Trophoblast cell (in vitro differentiated cells and primary cell): ENCODE measurements around the gene ITPR1.

Experiments used
- DNase-seq, 2 donors: peaks; one replicate each; pipeline ENCODE4 v3.0.0-alpha.2; 2016
- H2AFZ ChIP-seq: 2 replicates; pipeline ENCODE4 v1.6.1; 2013; ENCODE audit warnings: low read length, moderate library complexity, mild to moderate bottlenecking; ENCODE audit not compliant: insufficient read depth, poor library complexity
- H2AK5ac ChIP-seq: 2 replicates; pipeline ENCODE4 v1.6.1; 2013; ENCODE audit warnings: mild to moderate bottlenecking, low read length
- H2BK120ac ChIP-seq: 2 replicates; pipeline ENCODE4 v1.6.1; 2013; ENCODE audit warnings: low read length, mild to moderate bottlenecking, moderate library complexity; ENCODE audit not compliant: insufficient read depth, poor library complexity
- H2BK12ac ChIP-seq: 2 replicates; pipeline ENCODE4 v1.6.1; 2013; ENCODE audit warnings: mild to moderate bottlenecking, low read length, moderate library complexity
- H2BK5ac ChIP-seq: 2 replicates; pipeline ENCODE4 v1.6.1; 2013; ENCODE audit warnings: low read length, low read depth, moderate library complexity, mild to moderate bottlenecking; ENCODE audit not compliant: poor library complexity
- H3K14ac ChIP-seq: 2 replicates; pipeline ENCODE4 v1.6.1; 2013; ENCODE audit warnings: mild to moderate bottlenecking, low read length
- H3K18ac ChIP-seq: 2 replicates; pipeline ENCODE4 v1.6.1; 2013; ENCODE audit warnings: mild to moderate bottlenecking, low read length
- H3K23ac ChIP-seq: 2 replicates; pipeline ENCODE4 v1.6.1; 2013; ENCODE audit warnings: low read length
- H3K27ac ChIP-seq: 2 replicates; pipeline ENCODE4 v1.5.1; 2013; ENCODE audit warnings: low read depth, mild to moderate bottlenecking, inconsistent platforms, low read length, moderate library complexity
- H3K27me3 ChIP-seq: 2 replicates; pipeline ENCODE4 v1.6.1; 2013; ENCODE audit warnings: inconsistent platforms, mild to moderate bottlenecking, low read length, moderate library complexity; ENCODE audit not compliant: insufficient read depth
- H3K36me3 ChIP-seq, 2 experiments: 1 replicate in 1 of 2; 2 replicates in 1 of 2; pipeline ENCODE4 v1.6.1; 2013; ENCODE audit warnings: low read length in 2 of 2, mild to moderate bottlenecking in 2 of 2, moderate library complexity in 1 of 2; ENCODE audit not compliant: insufficient read depth in 2 of 2, control insufficient read depth in 1 of 2
- H3K4ac ChIP-seq: 2 replicates; pipeline ENCODE4 v1.6.1; 2013; ENCODE audit warnings: low read depth, mild to moderate bottlenecking, low read length, moderate library complexity
- H3K4me1 ChIP-seq, 2 experiments: 1 replicate in 1 of 2; 2 replicates in 1 of 2; pipeline ENCODE4 v1.6.1; 2013; ENCODE audit warnings: low read length in 2 of 2, mild to moderate bottlenecking in 2 of 2, moderate library complexity in 1 of 2; ENCODE audit not compliant: insufficient read depth in 2 of 2, control insufficient read depth in 1 of 2
- H3K4me2 ChIP-seq: 2 replicates; pipeline ENCODE4 v1.6.1; 2013; ENCODE audit warnings: inconsistent platforms, mild to moderate bottlenecking, low read length, moderate library complexity
- H3K4me3 ChIP-seq: 2 replicates; pipeline ENCODE4 v1.5.1; 2013; ENCODE audit warnings: mild to moderate bottlenecking, low read depth, low read length, inconsistent platforms
- H3K79me1 ChIP-seq: one replicate; pipeline ENCODE4 v1.6.1; 2013; ENCODE audit warnings: low read length
- H3K79me2 ChIP-seq: 2 replicates; pipeline ENCODE4 v1.6.1; 2013; ENCODE audit warnings: low read length, mild to moderate bottlenecking; ENCODE audit not compliant: control insufficient read depth, insufficient read depth, poor library complexity
- H3K9ac ChIP-seq: 2 replicates; pipeline ENCODE4 v1.6.1; 2013; ENCODE audit warnings: mild to moderate bottlenecking, low read length
- H3K9me3 ChIP-seq: 2 replicates; pipeline ENCODE4 v1.6.1; 2013; ENCODE audit warnings: low read depth, mild to moderate bottlenecking, control low read depth, inconsistent platforms, low read length; ENCODE audit not compliant: insufficient read depth
- H4K12ac ChIP-seq: 2 replicates; pipeline ENCODE4 v1.6.1; 2013; ENCODE audit warnings: low read depth, mild to moderate bottlenecking, low read length, moderate library complexity
- H4K8ac ChIP-seq: 2 replicates; pipeline ENCODE4 v1.6.1; 2013; ENCODE audit warnings: low read depth, mild to moderate bottlenecking, low read length, moderate library complexity
- H4K91ac ChIP-seq: one replicate; pipeline ENCODE4 v1.6.1; 2013; ENCODE audit warnings: low read depth, mild to moderate bottlenecking, low read length, moderate library complexity
- WGBS: extraction: QIAGEN DNeasy Blood & Tissue Kit; methylation state at CpG from one replicate; pipeline ENCODE4 v1.1.7; 2013; ENCODE audit warnings: missing lambda C conversion rate; ENCODE audit not compliant: insufficient read length, insufficient coverage; ENCODE audit errors: extremely low coverage; 5-methylcytosine and 5-hydroxymethylcytosine counted together

ITPR1 gene

GRCh38 chr3:4882548-4882947, 389.4 kb downstream of the ITPR1 start:
- Histone ChIP-seq H3K4me2 (no peak overlapping the region), H4K91ac (no peak overlapping the region), H3K4me1 (no peaks in the 10 kb centered on the region), H3K4me3 (no peak overlapping the region), H2AFZ (no peak overlapping the region), H4K8ac (no peak overlapping the region), H2BK120ac (no peak overlapping the region), H3K27me3 (no peaks in the 10 kb centered on the region), H3K4ac (no peak overlapping the region), H3K9me3 (no peaks in the 10 kb centered on the region), H3K9ac (no peak overlapping the region), H2BK12ac (no peak overlapping the region), H3K14ac (no peak overlapping the region), H3K23ac (no peak overlapping the region), H3K27ac (no peak overlapping the region), H3K18ac (no peak overlapping the region), H3K36me3 (no peaks in the 10 kb centered on the region), H3K79me2 (no peaks in the 10 kb centered on the region), H4K12ac (no peak overlapping the region), H2BK5ac (no peak overlapping the region), H2AK5ac (no peak overlapping the region), H3K79me1 (no peaks in the 10 kb centered on the region)
- WGBS = no CpG with 5 or more reads among the region's 4 CpGs
- no peak for DNase-seq

- H2BK120ac ChIP-seq = no peak overlapping the region
- H3K23ac ChIP-seq = no peak overlapping the region
- no peak overlapping the region for H3K4ac ChIP-seq
- H3K79me2 ChIP-seq = no peaks in the 10 kb centered on the region
- H3K4me2 ChIP-seq = no peak overlapping the region
- DNase-seq = no peak
- H3K36me3 ChIP-seq = no peaks in the 10 kb centered on the region
- no peak overlapping the region for H4K8ac ChIP-seq
- H3K79me1 ChIP-seq = no peaks in the 10 kb centered on the region
- H3K9ac ChIP-seq = no peak overlapping the region
- no peak overlapping the region for H4K12ac ChIP-seq
- H3K4me3 ChIP-seq = no peak overlapping the region
- H3K27me3 ChIP-seq = no peaks in the 10 kb centered on the region
- no peak overlapping the region for H3K27ac ChIP-seq
- no peak overlapping the region for H2AFZ ChIP-seq
- H3K4me1 ChIP-seq = no peaks in the 10 kb centered on the region
- no peak overlapping the region for H4K91ac ChIP-seq
- no peak overlapping the region for H3K14ac ChIP-seq
- H2BK5ac ChIP-seq = no peak overlapping the region
- no CpG with 5 or more reads among the region's 3 CpGs for WGBS
- no peaks in the 10 kb centered on the region for H3K9me3 ChIP-seq
- no peak overlapping the region for H3K18ac ChIP-seq
- H2AK5ac ChIP-seq = no peak overlapping the region
- H2BK12ac ChIP-seq = no peak overlapping the region
Observed at GRCh38 chr3:4883011-4883410, 389.9 kb downstream of the ITPR1 start.

- Histone ChIP-seq H3K4ac (no peak overlapping the region), H3K36me3 (no peaks in the 10 kb centered on the region), H2AK5ac (no peak overlapping the region), H3K9me3 (no peaks in the 10 kb centered on the region), H3K27me3 (no peaks in the 10 kb centered on the region), H3K4me1 (no peaks in the 10 kb centered on the region), H2BK5ac (no peak overlapping the region), H4K12ac (no peak overlapping the region), H2BK12ac (no peak overlapping the region), H3K9ac (no peak overlapping the region), H4K8ac (no peak overlapping the region), H3K27ac (no peak overlapping the region), H3K79me2 (no peaks in the 10 kb centered on the region), H3K18ac (no peak overlapping the region), H3K79me1 (no peaks in the 10 kb centered on the region), H2AFZ (no peak overlapping the region), H2BK120ac (no peak overlapping the region), H4K91ac (no peak overlapping the region), H3K4me3 (no peak overlapping the region), H3K14ac (no peak overlapping the region), H3K23ac (no peak overlapping the region), H3K4me2 (no peak overlapping the region)
- WGBS = no CpG with 5 or more reads among the region's 3 CpGs
- no peak for DNase-seq
Observed at GRCh38 chr3:4884888-4885287, 391.7 kb downstream of the ITPR1 start.

GRCh38 chr3:4885316-4885715, 392.2 kb downstream of the ITPR1 start:
- H3K4me1 ChIP-seq = no peaks in the 10 kb centered on the region
- H3K4me3 ChIP-seq = no peak overlapping the region
- WGBS = 100% methylated on average over 1 of the region's 3 CpGs
- H4K91ac ChIP-seq = no peak overlapping the region
- no peaks in the 10 kb centered on the region for H3K36me3 ChIP-seq
- H4K12ac ChIP-seq = no peak overlapping the region
- no peak overlapping the region for H2AFZ ChIP-seq
- H3K27ac ChIP-seq = no peak overlapping the region
- no peak overlapping the region for H2BK5ac ChIP-seq
- H4K8ac ChIP-seq = no peak overlapping the region
- no peaks in the 10 kb centered on the region for H3K27me3 ChIP-seq
- no peaks in the 10 kb centered on the region for H3K79me1 ChIP-seq
- H3K23ac ChIP-seq = no peak overlapping the region
- no peak overlapping the region for H2BK12ac ChIP-seq
- H3K9me3 ChIP-seq = no peaks in the 10 kb centered on the region
- H2BK120ac ChIP-seq = no peak overlapping the region
- H3K18ac ChIP-seq = no peak overlapping the region
- H3K14ac ChIP-seq = no peak overlapping the region
- DNase-seq = peak in 1 of 2 donors; percentile 49
- H3K4me2 ChIP-seq = no peak overlapping the region
- H3K9ac ChIP-seq = no peak overlapping the region
- no peak overlapping the region for H2AK5ac ChIP-seq
- H3K79me2 ChIP-seq = no peaks in the 10 kb centered on the region
- H3K4ac ChIP-seq = no peak overlapping the region
